Ishikawa (cell line): ENCODE measurements around the gene SLC47A1.
A peak's percentile ranks its signal among the peaks of the same experiment; 100 is the strongest.

Source experiments
- EP300 ChIP-seq: IDR thresholded peaks from 2 replicates; pipeline ENCODE4 v1.6.1; 2012; ENCODE audit warnings: borderline replicate concordance
- YY1 ChIP-seq: IDR thresholded peaks from 2 replicates; pipeline ENCODE4 v1.6.1; 2012; ENCODE audit warnings: low read depth
- TF ChIP-seq, protein P1 (sequence below): IDR thresholded peaks from 2 replicates; pipeline ENCODE4 v1.6.1; 2012; ENCODE audit warnings: low read depth, mild to moderate bottlenecking
- TF ChIP-seq, protein P2 (sequence below): IDR thresholded peaks from 2 replicates; pipeline ENCODE4 v1.6.1; 2012

DNA sequence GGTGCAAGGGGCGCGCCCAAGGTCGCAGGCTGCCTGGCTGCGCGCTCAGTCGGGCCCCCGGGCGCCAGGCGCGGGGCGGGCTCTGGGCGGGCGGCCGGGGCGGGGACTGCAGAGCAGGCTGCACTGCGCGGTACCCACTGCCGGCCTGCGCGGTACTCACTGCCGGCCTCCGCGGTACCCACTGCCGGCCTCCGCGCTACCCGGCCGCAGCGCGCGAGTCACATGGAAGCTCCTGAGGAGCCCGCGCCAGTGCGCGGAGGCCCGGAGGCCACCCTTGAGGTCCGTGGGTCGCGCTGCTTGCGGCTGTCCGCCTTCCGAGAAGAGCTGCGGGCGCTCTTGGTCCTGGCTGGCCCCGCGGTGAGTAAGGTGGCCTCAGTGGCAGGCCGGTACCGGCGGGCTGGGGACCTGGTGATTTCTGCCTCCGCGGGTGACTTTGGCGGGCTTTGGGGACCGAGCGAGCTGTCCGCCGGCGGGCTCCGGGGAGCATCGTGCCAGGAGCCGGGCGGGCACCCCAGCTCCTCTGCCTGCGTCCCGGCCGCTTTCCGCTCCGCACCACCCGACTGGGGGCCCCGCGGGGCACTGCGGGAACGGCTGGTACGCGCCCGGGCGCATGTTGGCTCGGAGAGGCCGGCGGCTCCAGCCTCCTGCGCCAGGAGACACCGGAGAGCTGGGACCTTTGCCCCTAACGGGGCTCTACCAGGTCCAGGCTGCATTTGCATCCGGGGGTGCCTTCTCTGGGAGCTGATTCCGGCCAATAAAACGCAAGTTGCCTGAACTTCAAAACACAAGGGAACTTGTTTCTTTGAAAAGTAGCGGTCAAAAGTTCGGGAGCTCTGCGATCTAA is at the start of gene SLC47A1:
- no peak for TF ChIP-seq EP300
- TF ChIP-seq, protein P1, sequence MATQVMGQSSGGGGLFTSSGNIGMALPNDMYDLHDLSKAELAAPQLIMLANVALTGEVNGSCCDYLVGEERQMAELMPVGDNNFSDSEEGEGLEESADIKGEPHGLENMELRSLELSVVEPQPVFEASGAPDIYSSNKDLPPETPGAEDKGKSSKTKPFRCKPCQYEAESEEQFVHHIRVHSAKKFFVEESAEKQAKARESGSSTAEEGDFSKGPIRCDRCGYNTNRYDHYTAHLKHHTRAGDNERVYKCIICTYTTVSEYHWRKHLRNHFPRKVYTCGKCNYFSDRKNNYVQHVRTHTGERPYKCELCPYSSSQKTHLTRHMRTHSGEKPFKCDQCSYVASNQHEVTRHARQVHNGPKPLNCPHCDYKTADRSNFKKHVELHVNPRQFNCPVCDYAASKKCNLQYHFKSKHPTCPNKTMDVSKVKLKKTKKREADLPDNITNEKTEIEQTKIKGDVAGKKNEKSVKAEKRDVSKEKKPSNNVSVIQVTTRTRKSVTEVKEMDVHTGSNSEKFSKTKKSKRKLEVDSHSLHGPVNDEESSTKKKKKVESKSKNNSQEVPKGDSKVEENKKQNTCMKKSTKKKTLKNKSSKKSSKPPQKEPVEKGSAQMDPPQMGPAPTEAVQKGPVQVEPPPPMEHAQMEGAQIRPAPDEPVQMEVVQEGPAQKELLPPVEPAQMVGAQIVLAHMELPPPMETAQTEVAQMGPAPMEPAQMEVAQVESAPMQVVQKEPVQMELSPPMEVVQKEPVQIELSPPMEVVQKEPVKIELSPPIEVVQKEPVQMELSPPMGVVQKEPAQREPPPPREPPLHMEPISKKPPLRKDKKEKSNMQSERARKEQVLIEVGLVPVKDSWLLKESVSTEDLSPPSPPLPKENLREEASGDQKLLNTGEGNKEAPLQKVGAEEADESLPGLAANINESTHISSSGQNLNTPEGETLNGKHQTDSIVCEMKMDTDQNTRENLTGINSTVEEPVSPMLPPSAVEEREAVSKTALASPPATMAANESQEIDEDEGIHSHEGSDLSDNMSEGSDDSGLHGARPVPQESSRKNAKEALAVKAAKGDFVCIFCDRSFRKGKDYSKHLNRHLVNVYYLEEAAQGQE: no peak
- no peak for TF ChIP-seq YY1
- TF ChIP-seq, protein P2, sequence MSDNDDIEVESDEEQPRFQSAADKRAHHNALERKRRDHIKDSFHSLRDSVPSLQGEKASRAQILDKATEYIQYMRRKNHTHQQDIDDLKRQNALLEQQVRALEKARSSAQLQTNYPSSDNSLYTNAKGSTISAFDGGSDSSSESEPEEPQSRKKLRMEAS: peak; percentile 60; the same call in 1 of the 2 replicates
